HUES64 (cell line): ENCODE data around the gene PIRT. TPM values are rescaled to one million over a fixed set of nuclear protein-coding genes. Genes with fewer than 3 reads are reported as not detected.
"Not testable (repeated sequence)": the region's sequence is repeated elsewhere in the genome, so short reads cannot be mapped to it uniquely, and the experiment has no call there.

Source experiments
- H3K27ac ChIP-seq: 2 replicates; pipeline ENCODE4 v1.7.0; 2013; ENCODE audit warnings: low read depth, low read length, inconsistent platforms
- H3K27me3 ChIP-seq: 2 replicates; pipeline ENCODE4 v1.6.1; 2013; ENCODE audit warnings: mild to moderate bottlenecking, low read length; ENCODE audit not compliant: insufficient read depth
- H3K36me3 ChIP-seq: 2 replicates; pipeline ENCODE4 v1.6.1; 2013; ENCODE audit warnings: mild to moderate bottlenecking, low read length; ENCODE audit not compliant: insufficient read depth
- H3K4me1 ChIP-seq: 2 replicates; pipeline ENCODE4 v1.6.1; 2013; ENCODE audit warnings: mild to moderate bottlenecking, low read length, moderate library complexity; ENCODE audit not compliant: insufficient read depth
- H3K4me3 ChIP-seq: 2 replicates; pipeline ENCODE4 v1.5.1; 2013; ENCODE audit warnings: mild to moderate bottlenecking, low read length, moderate library complexity
- H3K9ac ChIP-seq: 2 replicates; pipeline ENCODE4 v1.6.1; 2013; ENCODE audit warnings: mild to moderate bottlenecking, low read depth, low read length
- H3K9me3 ChIP-seq: 2 replicates; pipeline ENCODE4 v1.6.1; 2013; ENCODE audit warnings: low read depth, low read length; ENCODE audit not compliant: insufficient read depth
- WGBS: fragments of 150-250, 120-280 bp; methylation state at CpG from one replicate; pipeline ENCODE4 v1.1.7; 2013; ENCODE audit warnings: missing lambda C conversion rate; 5-methylcytosine and 5-hydroxymethylcytosine counted together
- polyA plus RNA-seq, 2 experiments: library from polyadenylated mRNA; stranded (reverse); fragments of 50-300 nt; gene quantifications; one replicate each; pipeline ENCODE4 v1.2.3, GENCODE V29; 2013

Gene PIRT
- 0.05 TPM for polyA plus RNA-seq (2013, experiment 1 of 2)
- polyA plus RNA-seq (2013, experiment 2 of 2): not detected

- Histone ChIP-seq H3K36me3 (no peaks in the 10 kb centered on the region), H3K27ac (no peak within 1 kb of the TSS), H3K27me3 (no peaks in the 10 kb centered on the region), H3K9me3 (no peaks in the 10 kb centered on the region), H3K4me1 (no peaks in the 10 kb centered on the region; the same call in none of the 2 replicates), H3K9ac (no peak within 1 kb of the TSS), H3K4me3 (no peak within 1 kb of the TSS)
- WGBS: 80% methylated on average over 8 of the region's 8 CpGs
These were observed at the start of gene PIRT for GRCh38 chr17:10837921-10838320. Gene PIRT (minus strand): TSS chr17:10838087. CDS start chr17:10825645, 12,442 bp downstream.

GRCh38 chr17:10881959-10882358, 44.1 kb upstream of the PIRT start:
- no peaks in the 10 kb centered on the region for H3K36me3 ChIP-seq
- no peaks in the 10 kb centered on the region for H3K4me1 ChIP-seq
- 44% methylated on average over 4 of the region's 4 CpGs for WGBS
- H3K27me3 ChIP-seq: no peaks in the 10 kb centered on the region
- no peaks in the 10 kb centered on the region for H3K9me3 ChIP-seq
- H3K27ac ChIP-seq: no peak overlapping the region
- H3K9ac ChIP-seq: no peak overlapping the region
- H3K4me3 ChIP-seq: no peak overlapping the region

GRCh38 chr17:10879190-10879836, 41.4 kb upstream of the PIRT start:
- Histone ChIP-seq H3K4me3 (no peak overlapping the region), H3K27ac (no peak overlapping the region), H3K36me3 (no peaks in the 10 kb centered on the region), H3K4me1 (no peaks in the 10 kb centered on the region), H3K9me3 (no peaks in the 10 kb centered on the region), H3K9ac (no peak overlapping the region), H3K27me3 (no peaks in the 10 kb centered on the region)
- 52% methylated on average over 9 of the region's 9 CpGs for WGBS

- H3K4me3 ChIP-seq: no peak overlapping the region
- H3K4me1 ChIP-seq: no peaks in the 10 kb centered on the region
- H3K36me3 ChIP-seq: no peaks in the 10 kb centered on the region
- H3K27me3 ChIP-seq: no peaks in the 10 kb centered on the region
- H3K27ac ChIP-seq: no peak overlapping the region
- 8% methylated on average over 7 of the region's 7 CpGs for WGBS
- H3K9me3 ChIP-seq: no peaks in the 10 kb centered on the region
- no peak overlapping the region for H3K9ac ChIP-seq
These were observed 38.2 kb upstream of the PIRT start for GRCh38 chr17:10875984-10876555.

- H3K27ac ChIP-seq: no peak overlapping the region
- no peaks in the 10 kb centered on the region for H3K4me1 ChIP-seq
- H3K9ac ChIP-seq: no peak overlapping the region
- 34% methylated on average over 8 of the region's 9 CpGs for WGBS
- no peaks in the 10 kb centered on the region for H3K27me3 ChIP-seq
- H3K9me3 ChIP-seq: no peaks in the 10 kb centered on the region
- H3K36me3 ChIP-seq: no peaks in the 10 kb centered on the region
- H3K4me3 ChIP-seq: no peak overlapping the region
These were observed 37.6 kb upstream of the PIRT start for GRCh38 chr17:10875430-10875851.

GRCh38 chr17:10871914-10872313, 34.0 kb upstream of the PIRT start:
- H3K9ac ChIP-seq: no peak overlapping the region
- no peaks in the 10 kb centered on the region for H3K9me3 ChIP-seq
- H3K27me3 ChIP-seq: no peaks in the 10 kb centered on the region
- H3K36me3 ChIP-seq: no peaks in the 10 kb centered on the region
- no peak overlapping the region for H3K4me3 ChIP-seq
- no peak overlapping the region for H3K27ac ChIP-seq
- 67% methylated on average over 5 of the region's 5 CpGs for WGBS
- no peaks in the 10 kb centered on the region for H3K4me1 ChIP-seq

GRCh38 chr17:10870336-10871050, 32.6 kb upstream of the PIRT start:
- H3K9me3 ChIP-seq: no peaks in the 10 kb centered on the region
- 93% methylated on average over 8 of the region's 8 CpGs for WGBS
- H3K9ac ChIP-seq: no peak overlapping the region
- H3K36me3 ChIP-seq: no peaks in the 10 kb centered on the region
- H3K4me3 ChIP-seq: no peak overlapping the region
- no peaks in the 10 kb centered on the region for H3K4me1 ChIP-seq
- no peak overlapping the region for H3K27ac ChIP-seq
- no peaks in the 10 kb centered on the region for H3K27me3 ChIP-seq

- not testable (repeated sequence) for H3K9me3 ChIP-seq, H3K4me3 ChIP-seq, H3K27ac ChIP-seq, H3K9ac ChIP-seq, H3K4me1 ChIP-seq, H3K36me3 ChIP-seq, H3K27me3 ChIP-seq
- WGBS: 81% methylated on average over 2 of the region's 2 CpGs
These were observed 30.9 kb upstream of the PIRT start for GRCh38 chr17:10868744-10869143.

GRCh38 chr17:10859051-10859450, 21.2 kb upstream of the PIRT start:
- no peak overlapping the region for H3K27ac ChIP-seq
- H3K27me3 ChIP-seq: no peaks in the 10 kb centered on the region
- H3K36me3 ChIP-seq: no peaks in the 10 kb centered on the region
- no peaks in the 10 kb centered on the region for H3K4me1 ChIP-seq
- H3K9me3 ChIP-seq: no peaks in the 10 kb centered on the region
- H3K9ac ChIP-seq: no peak overlapping the region
- H3K4me3 ChIP-seq: no peak overlapping the region
- 91% methylated on average over 2 of the region's 3 CpGs for WGBS

GRCh38 chr17:10857976-10858375, 20.1 kb upstream of the PIRT start:
- no peaks in the 10 kb centered on the region for H3K9me3 ChIP-seq
- 61% methylated on average over 4 of the region's 4 CpGs for WGBS
- no peak overlapping the region for H3K27ac ChIP-seq
- no peaks in the 10 kb centered on the region for H3K27me3 ChIP-seq
- H3K36me3 ChIP-seq: no peaks in the 10 kb centered on the region
- no peak overlapping the region for H3K9ac ChIP-seq
- H3K4me3 ChIP-seq: no peak overlapping the region
- no peaks in the 10 kb centered on the region for H3K4me1 ChIP-seq

- 78% methylated on average over 6 of the region's 6 CpGs for WGBS
- H3K9me3 ChIP-seq, H3K4me3 ChIP-seq, H3K27ac ChIP-seq, H3K9ac ChIP-seq, H3K36me3 ChIP-seq: not testable (repeated sequence)
- Histone ChIP-seq H3K27me3 (peaks cover 15% of the 10 kb centered on the region; the same call in 1 of the 2 replicates), H3K4me1 (peaks cover 15% of the 10 kb centered on the region)
These were observed 8.7 kb upstream of the PIRT start for GRCh38 chr17:10846636-10847035.
